ENCODE results near the gene IQGAP3.

The IQGAP3 gene

GRCh38 chr1:156525071-156525501 lies 47.3 kb downstream of the IQGAP3 start:
- no peak for DNase-seq (ENCODE audit: low read depth, low spot score)
- no peak for TF ChIP-seq CTCF (IDR thresholded peaks at IDR 0.05; ENCODE audit: insufficient read depth, low read length, missing control alignments)
- no peak overlapping the region for H3K4me3 ChIP-seq (ENCODE audit: low read depth, low read length)
- CTCF ChIA-PET = interaction anchor here (0.6 to 1.5 kb wide), 6 partner anchors 9 to 87 kb away, joined by 3 to 6 read pairs (median 3); no protein-coding TSS in a partner anchor
- POLR2A ChIA-PET = interaction anchor here (0.6 kb wide), 1 partner anchor 11 kb away, joined by 4 read pairs; no protein-coding TSS in a partner anchor

GRCh38 chr1:156524481-156524869 lies 47.9 kb downstream of the IQGAP3 start:
- ChIA-PET CTCF (interaction anchor here (0.9 kb wide), 1 partner anchor 32 kb away, joined by 3 read pairs; no protein-coding TSS in a partner anchor), POLR2A (no interaction called here)
- no peak for DNase-seq (ENCODE audit: low read depth, low spot score)
- no peak overlapping the region for H3K4me3 ChIP-seq (ENCODE audit: low read depth, low read length)
- no peak for TF ChIP-seq CTCF (IDR thresholded peaks at IDR 0.05; ENCODE audit: insufficient read depth, low read length, missing control alignments)

GRCh38 chr1:156523801-156524480 lies 48.4 kb downstream of the IQGAP3 start:
- no peak for TF ChIP-seq CTCF (IDR thresholded peaks at IDR 0.05; ENCODE audit: insufficient read depth, low read length, missing control alignments)
- CTCF ChIA-PET = no interaction called here
- H3K4me3 ChIP-seq (ENCODE audit: low read depth, low read length) = no peak overlapping the region
- no peak for DNase-seq (ENCODE audit: low read depth, low spot score)
- POLR2A ChIA-PET = no interaction called here

- DNase-seq (ENCODE audit: low read depth, low spot score) = no peak
- TF ChIP-seq CTCF (IDR thresholded peaks at IDR 0.05; ENCODE audit: insufficient read depth, low read length, missing control alignments) = no peak
- CTCF ChIA-PET = no interaction called here
- POLR2A ChIA-PET = no interaction called here
- no peak overlapping the region for H3K4me3 ChIP-seq (ENCODE audit: low read depth, low read length)
Observed at GRCh38 chr1:156522443-156522970, 49.9 kb downstream of the IQGAP3 start.

GRCh38 chr1:156517748-156518147 lies 54.6 kb downstream of the IQGAP3 start:
- no peak for TF ChIP-seq CTCF (IDR thresholded peaks at IDR 0.05; ENCODE audit: insufficient read depth, low read length, missing control alignments)
- H3K4me3 ChIP-seq (ENCODE audit: low read depth, low read length) = no peak overlapping the region
- DNase-seq (ENCODE audit: low read depth, low spot score) = no peak
- ChIA-PET POLR2A (no interaction called here), CTCF (interaction anchor here (1.2 to 1.4 kb wide), 3 partner anchors 15 to 72 kb away, joined by 3 to 5 read pairs (median 4); no protein-coding TSS in a partner anchor)

GRCh38 chr1:156516821-156517220 lies 55.5 kb downstream of the IQGAP3 start:
- TF ChIP-seq CTCF (IDR thresholded peaks at IDR 0.05; ENCODE audit: insufficient read depth, low read length, missing control alignments) = no peak
- CTCF ChIA-PET = interaction anchor here (0.8 to 1.4 kb wide), 6 partner anchors 9 to 133 kb away, joined by 3 to 5 read pairs (median 4); no protein-coding TSS in a partner anchor
- no peak overlapping the region for H3K4me3 ChIP-seq (ENCODE audit: low read depth, low read length)
- DNase-seq (ENCODE audit: low read depth, low spot score) = no peak
- POLR2A ChIA-PET = no interaction called here
